Loucy (cell line): ENCODE data around the gene ZC3H10.

Experiments
- H2AFZ ChIP-seq: fragments of 200-600 bp; sonication (generic); 2 replicates; pipeline ENCODE4 v1.6.0; 2016; ENCODE audit warnings: antibody characterized with exemption, mild to moderate bottlenecking, low read length, moderate library complexity
- H3F3A ChIP-seq: fragments of 200-600 bp; 2 replicates; pipeline ENCODE4 v1.6.0; 2016; ENCODE audit warnings: antibody characterized with exemption, low read depth, mild to moderate bottlenecking
- H3K27me3 ChIP-seq: fragments of 200-600 bp; sonication (generic); 2 replicates; pipeline ENCODE4 v1.6.1; 2014; ENCODE audit warnings: low read length, mild to moderate bottlenecking; ENCODE audit not compliant: insufficient read depth, poor library complexity, severe bottlenecking
- H3K36me3 ChIP-seq: fragments of 200-600 bp; sonication (generic); 2 replicates; pipeline ENCODE4 v1.6.1; 2016; ENCODE audit warnings: low read length; ENCODE audit not compliant: insufficient read depth
- H3K4me1 ChIP-seq: fragments of 200-600 bp; sonication (generic); 2 replicates; pipeline ENCODE4 v1.5.1; 2014; ENCODE audit warnings: low read length, mild to moderate bottlenecking; ENCODE audit not compliant: insufficient read depth, poor library complexity, severe bottlenecking
- H3K4me2 ChIP-seq: fragments of 200-600 bp; sonication (generic); 2 replicates; pipeline ENCODE4 v1.6.0; 2014; ENCODE audit warnings: antibody characterized with exemption, low read length, low read depth, mild to moderate bottlenecking; ENCODE audit not compliant: poor library complexity, severe bottlenecking
- H3K4me3 ChIP-seq: fragments of 200-600 bp; sonication (generic); 2 replicates; pipeline ENCODE4 v1.5.1; 2014; ENCODE audit warnings: low read length, mild to moderate bottlenecking, mixed read lengths; ENCODE audit not compliant: poor library complexity, severe bottlenecking
- H3K79me2 ChIP-seq: fragments of 200-600 bp; sonication (generic); 2 replicates; pipeline ENCODE4 v1.6.1; 2014; ENCODE audit warnings: low read length; ENCODE audit not compliant: insufficient read depth
- H3K9ac ChIP-seq: fragments of 200-600 bp; sonication (generic); 2 replicates; pipeline ENCODE4 v1.6.0; 2014; ENCODE audit warnings: mild to moderate bottlenecking, low read depth, low read length, moderate library complexity; ENCODE audit not compliant: poor library complexity, severe bottlenecking
- H3K9me2 ChIP-seq: fragments of 200-600 bp; sonication (generic); replicated peaks from 2 replicates; pipeline ENCODE4 v1.6.1; 2016; ENCODE audit warnings: low read depth, low read length, mixed read lengths
- H3K9me3 ChIP-seq: fragments of 200-600 bp; sonication (generic); 2 replicates; pipeline ENCODE4 v1.6.1; 2014; ENCODE audit warnings: mild to moderate bottlenecking, antibody characterized with exemption, low read length, low read depth; ENCODE audit not compliant: insufficient read depth
- H4K20me1 ChIP-seq: fragments of 200-600 bp; sonication (generic); 2 replicates; pipeline ENCODE4 v1.6.0; 2014; ENCODE audit warnings: antibody characterized with exemption, low read length, mild to moderate bottlenecking; ENCODE audit not compliant: insufficient read depth, poor library complexity, severe bottlenecking
- EZH2phosphoT487 ChIP-seq: fragments of 200-600 bp; IDR thresholded peaks from 2 replicates; pipeline ENCODE4 v1.6.1; 2018; ENCODE audit warnings: antibody characterized with exemption, mild to moderate bottlenecking, moderate library complexity, borderline replicate concordance
- TF ChIP-seq, protein P1 (sequence below): fragments of 200-600 bp; sonication (generic); conservative IDR thresholded peaks from 2 replicates; pipeline ENCODE4 v1.5.1; 2014; ENCODE audit warnings: mild to moderate bottlenecking, antibody characterized with exemption, low read length

The ZC3H10 gene

DNA sequence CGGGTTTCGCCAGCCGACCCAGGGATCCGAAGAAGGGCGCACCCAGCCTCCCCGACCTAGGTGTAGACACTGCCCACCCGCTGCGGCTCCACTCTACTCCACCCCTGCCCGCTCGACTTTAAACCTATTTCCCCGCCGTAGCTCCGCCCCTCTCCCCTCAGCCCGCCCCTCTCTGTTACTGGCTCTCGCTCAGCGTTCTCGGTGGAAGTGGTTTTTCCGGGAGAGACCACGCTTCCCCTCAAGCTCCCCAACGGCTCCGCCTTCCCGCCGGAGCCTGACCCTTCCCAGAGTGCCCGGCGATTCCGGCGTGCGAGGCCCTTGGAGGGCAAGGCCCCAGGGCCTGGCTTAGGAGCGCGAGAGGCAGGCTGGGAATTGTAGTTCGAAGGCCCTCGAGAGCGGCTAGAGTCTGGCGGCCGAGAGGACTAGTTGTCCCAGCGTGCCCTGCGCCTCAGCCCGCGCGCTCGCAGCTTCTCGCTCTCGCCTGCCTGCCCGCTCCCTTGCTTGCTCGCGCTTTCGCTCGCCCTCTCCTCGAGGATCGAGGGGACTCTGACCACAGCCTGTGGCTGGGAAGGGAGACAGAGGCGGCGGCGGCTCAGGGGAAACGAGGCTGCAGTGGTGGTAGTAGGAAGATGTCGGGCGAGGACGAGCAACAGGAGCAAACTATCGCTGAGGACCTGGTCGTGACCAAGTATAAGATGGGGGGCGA, 13.8 kb upstream of the ZC3H10 start, which contains the start of gene PA2G4:
TSS of gene PA2G4 (plus strand) at position 451 of the 706 bp plus-strand sequence. CDS start at position 630, 179 bp downstream.
- Histone ChIP-seq H3K4me2 (peak within 1 kb of the TSS; percentile 99), H2AFZ (peak within 1 kb of the TSS; percentile 68), H3K9ac (peak within 1 kb of the TSS; percentile 97), H3K4me1 (peaks cover 36% of the 10 kb centered on the region), H3K4me3 (peak within 1 kb of the TSS; percentile 86), H4K20me1 (peaks cover 38% of the 10 kb centered on the region), H3K27me3 (peaks cover 5% of the 10 kb centered on the region), H3K9me3 (no peaks in the 10 kb centered on the region), H3K79me2 (peaks cover 45% of the 10 kb centered on the region), H3K36me3 (peaks cover 24% of the 10 kb centered on the region; the same call in 1 of the 2 replicates), H3F3A (no peaks in the 10 kb centered on the region; the same call in 1 of the 2 replicates), H3K9me2 (no peaks in the 10 kb centered on the region)
- no peak for TF ChIP-seq EZH2phosphoT487

DNA sequence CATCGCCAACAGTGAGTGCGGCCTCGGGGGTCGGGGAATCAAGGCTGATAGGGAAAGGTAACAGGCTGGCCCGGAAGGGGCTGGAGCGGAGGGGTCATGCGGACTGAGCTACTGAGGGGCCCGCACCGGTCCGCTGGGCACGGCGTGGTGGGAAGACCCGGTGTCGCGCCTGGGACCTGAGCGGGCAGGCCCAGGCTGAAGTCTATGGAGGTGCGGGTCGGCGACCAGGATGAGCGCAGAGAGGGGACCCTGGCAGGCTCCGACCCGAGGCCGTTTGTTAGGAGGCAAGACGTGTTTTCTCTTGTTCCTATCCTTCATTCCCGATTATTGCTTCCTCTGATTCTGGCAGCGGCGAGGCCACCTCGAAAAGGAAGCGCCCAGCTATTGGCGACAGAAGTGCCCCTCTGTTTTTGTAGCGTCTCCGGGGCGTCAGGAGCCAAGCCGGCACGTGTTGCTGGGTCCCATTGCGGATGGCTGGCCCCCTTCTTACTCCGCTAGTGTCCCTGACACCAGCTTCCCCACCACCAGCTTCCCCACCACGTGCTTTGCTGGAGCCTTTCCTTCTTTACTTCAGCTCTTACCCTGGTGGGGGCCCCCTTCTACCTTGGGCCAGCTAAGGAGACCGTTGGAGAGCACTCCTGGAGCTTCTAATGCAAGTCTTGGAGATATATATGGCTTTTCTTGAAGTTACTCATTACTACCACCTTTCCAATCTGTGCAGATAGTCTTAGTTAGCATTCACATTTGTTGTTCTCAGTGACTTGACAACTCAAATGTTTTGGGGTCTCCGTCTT, 13.1 kb upstream of the ZC3H10 start:
- TF ChIP-seq, protein P1, sequence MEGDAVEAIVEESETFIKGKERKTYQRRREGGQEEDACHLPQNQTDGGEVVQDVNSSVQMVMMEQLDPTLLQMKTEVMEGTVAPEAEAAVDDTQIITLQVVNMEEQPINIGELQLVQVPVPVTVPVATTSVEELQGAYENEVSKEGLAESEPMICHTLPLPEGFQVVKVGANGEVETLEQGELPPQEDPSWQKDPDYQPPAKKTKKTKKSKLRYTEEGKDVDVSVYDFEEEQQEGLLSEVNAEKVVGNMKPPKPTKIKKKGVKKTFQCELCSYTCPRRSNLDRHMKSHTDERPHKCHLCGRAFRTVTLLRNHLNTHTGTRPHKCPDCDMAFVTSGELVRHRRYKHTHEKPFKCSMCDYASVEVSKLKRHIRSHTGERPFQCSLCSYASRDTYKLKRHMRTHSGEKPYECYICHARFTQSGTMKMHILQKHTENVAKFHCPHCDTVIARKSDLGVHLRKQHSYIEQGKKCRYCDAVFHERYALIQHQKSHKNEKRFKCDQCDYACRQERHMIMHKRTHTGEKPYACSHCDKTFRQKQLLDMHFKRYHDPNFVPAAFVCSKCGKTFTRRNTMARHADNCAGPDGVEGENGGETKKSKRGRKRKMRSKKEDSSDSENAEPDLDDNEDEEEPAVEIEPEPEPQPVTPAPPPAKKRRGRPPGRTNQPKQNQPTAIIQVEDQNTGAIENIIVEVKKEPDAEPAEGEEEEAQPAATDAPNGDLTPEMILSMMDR: no peak; the same call in 1 of the 2 replicates
- TF ChIP-seq EZH2phosphoT487: no peak
- Histone ChIP-seq H3K4me1 (peaks cover 36% of the 10 kb centered on the region), H3K27me3 (peaks cover 5% of the 10 kb centered on the region), H3K9ac (peak overlapping the region; percentile 97), H3K4me3 (peak overlapping the region; percentile 86), H4K20me1 (peaks cover 38% of the 10 kb centered on the region), H3K9me2 (no peaks in the 10 kb centered on the region), H3K9me3 (no peaks in the 10 kb centered on the region), H3F3A (no peaks in the 10 kb centered on the region; the same call in 1 of the 2 replicates), H3K79me2 (peaks cover 45% of the 10 kb centered on the region), H3K36me3 (peaks cover 32% of the 10 kb centered on the region; the same call in 1 of the 2 replicates), H2AFZ (peak overlapping the region; percentile 68), H3K4me2 (peak overlapping the region; percentile 99)

DNA sequence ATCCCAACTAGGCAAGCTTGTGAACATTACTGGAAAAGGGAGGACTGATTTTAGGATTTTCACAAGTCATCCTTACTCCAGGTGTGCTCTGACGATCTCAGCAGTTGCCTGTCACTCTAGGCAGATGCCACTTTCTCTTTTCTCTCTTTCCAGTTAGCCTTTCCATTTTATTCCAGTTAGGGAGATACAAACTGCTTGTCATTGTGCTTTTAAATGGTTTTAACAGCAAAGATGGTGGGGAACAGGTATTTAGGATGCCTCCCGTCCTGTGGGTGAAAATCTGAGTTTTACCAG, 12.5 kb upstream of the ZC3H10 start:
- Histone ChIP-seq H4K20me1 (peaks cover 38% of the 10 kb centered on the region), H3K79me2 (peaks cover 45% of the 10 kb centered on the region), H3K4me3 (peak overlapping the region; percentile 86), H3K9me2 (no peaks in the 10 kb centered on the region), H3K4me2 (peak overlapping the region; percentile 99), H3K4me1 (peaks cover 36% of the 10 kb centered on the region), H3F3A (no peaks in the 10 kb centered on the region; the same call in 1 of the 2 replicates), H2AFZ (no peak overlapping the region), H3K9ac (peak overlapping the region; percentile 97), H3K36me3 (peaks cover 37% of the 10 kb centered on the region; the same call in 1 of the 2 replicates), H3K9me3 (no peaks in the 10 kb centered on the region), H3K27me3 (peaks cover 5% of the 10 kb centered on the region)
- TF ChIP-seq, protein P1: no peak
- TF ChIP-seq EZH2phosphoT487: no peak
